ENCODE measurements around the gene BRD7. TPM values are rescaled to one million over a fixed set of nuclear protein-coding genes. Genes with fewer than 3 reads are reported as not detected.

The BRD7 gene
- total and polyA plus RNA-seq, 2 donors (not counting 3 experiments of a cell fraction or from before 2014, with no cell fraction given): 17.1 to 69.1 TPM

- H3K27ac ChIP-seq (ENCODE audit: insufficient read depth, low read depth, low read length): no peak overlapping the region
- TF ChIP-seq EZH2 (IDR thresholded peaks at IDR 0.05; ENCODE audit: borderline replicate concordance, low read depth, low read length, severe bottlenecking) (no peak), MAX (IDR thresholded peaks at IDR 0.05; ENCODE audit: insufficient read depth, insufficient read length) (no peak), MYC (IDR thresholded peaks at IDR 0.05; ENCODE audit: low read depth, low read length) (no peak), GATA2 (IDR thresholded peaks at IDR 0.05; ENCODE audit: insufficient read depth, insufficient read length, low read depth, low read length) (no peak), JUN (IDR thresholded peaks at IDR 0.05; ENCODE audit: borderline replicate concordance, insufficient read depth, insufficient read length, low read depth) (no peak), CTCF (IDR thresholded peaks at IDR 0.05; ENCODE audit: extremely low read depth in 1 of 2, insufficient read depth in 1 of 2, low read depth in 1 of 2, low read length in 2 of 2) (no peak), POLR2AphosphoS5 (IDR thresholded peaks at IDR 0.05; ENCODE audit: insufficient read depth, low read depth, low read length) (no peak), FOS (IDR thresholded peaks at IDR 0.05; ENCODE audit: borderline replicate concordance, insufficient read depth, low read length) (no peak), POLR2A (IDR thresholded peaks at IDR 0.05; ENCODE audit: low read depth, low read length) (no peak)
- FAIRE-seq: no peak
- H3K4me2 ChIP-seq (ENCODE audit: insufficient read depth, low read length): no peak overlapping the region
- POLR2A ChIA-PET: no interaction called here
- H2AFZ ChIP-seq (ENCODE audit: low read depth, low read length): no peak overlapping the region
- H3K9me3 ChIP-seq (replicated peaks; ENCODE audit: control insufficient read depth, insufficient read depth, low read length): no peaks in the 10 kb centered on the region
- H3K27me3 ChIP-seq (ENCODE audit: control insufficient read depth in 2 of 2, insufficient read depth in 2 of 2, low read length in 2 of 2): no peaks in the 10 kb centered on the region
- no peaks in the 10 kb centered on the region for H3K9me1 ChIP-seq (replicated peaks; ENCODE audit: control insufficient read depth, extremely low read depth, insufficient read depth, low read length)
- no peaks in the 10 kb centered on the region for H3K36me3 ChIP-seq (ENCODE audit: control insufficient read depth in 2 of 2, extremely low read depth in 1 of 2, insufficient read depth in 2 of 2, low read length in 2 of 2)
- H4K20me1 ChIP-seq (replicated peaks; ENCODE audit: control insufficient read depth, extremely low read depth, insufficient read depth, low read length): no peaks in the 10 kb centered on the region
- no peak overlapping the region for H3K4me3 ChIP-seq (replicated peaks in 1 of 3; ENCODE audit: insufficient read depth in 1 of 3, low read depth in 1 of 3, low read length in 3 of 3)
- intact Hi-C loops (cut with micrococcal nuclease): loop anchor here (5.0 kb wide), 1 partner anchor 100 kb away; the partner anchor contains the start of gene BRD7
- dilution Hi-C loops (cut with MboI; ENCODE audit: extremely low pct_ligation_motif_present, low sequenced_read_pairs): no loop called here
- peaks cover 14% of the 10 kb centered on the region for H3K4me1 ChIP-seq (ENCODE audit: control insufficient read depth, extremely low read depth, insufficient read depth, low read length)
- no TSS peak for BruUV-seq (replicated peaks)
- no peak for DNase-seq (ENCODE audit: low read depth, low spot score)
- no peaks in the 10 kb centered on the region for H3K79me2 ChIP-seq (ENCODE audit: control insufficient read depth, insufficient read depth, low read length)
- CTCF ChIA-PET: no interaction called here
- no peak overlapping the region for H3K9ac ChIP-seq (replicated peaks; ENCODE audit: extremely low read depth, insufficient read depth, low read length)
Measured at GRCh38 chr16:50267651-50268050, 101.1 kb downstream of the BRD7 start.
